H9 (cell line): ENCODE results near the gene CALML4. TPM values are rescaled to one million over a fixed set of nuclear protein-coding genes. Genes with fewer than 3 reads are reported as not detected.

Experiments
- DNase-seq: peaks from one replicate; pipeline ENCODE4 v3.0.0-alpha.2; 2017
- H2AFZ ChIP-seq: one replicate; pipeline ENCODE4 v1.6.1; 2013; ENCODE audit warnings: mild to moderate bottlenecking, low read length, control low read depth, moderate library complexity
- H2AK5ac ChIP-seq: 2 replicates; pipeline ENCODE4 v1.6.1; 2013; ENCODE audit warnings: low read length, control low read depth, mixed read lengths; ENCODE audit not compliant: insufficient read length
- H2BK120ac ChIP-seq: one replicate; pipeline ENCODE4 v1.6.1; 2013; ENCODE audit warnings: low read depth, mild to moderate bottlenecking, low read length, control low read depth, inconsistent platforms; ENCODE audit not compliant: poor library complexity, severe bottlenecking
- H2BK12ac ChIP-seq: 2 replicates; pipeline ENCODE4 v1.6.1; 2013; ENCODE audit warnings: low read length, control low read depth, mixed read lengths, low read depth; ENCODE audit not compliant: insufficient read length
- H2BK15ac ChIP-seq: 2 replicates; pipeline ENCODE4 v1.6.1; 2013; ENCODE audit warnings: low read depth, low read length, control low read depth
- H2BK20ac ChIP-seq: one replicate; pipeline ENCODE4 v1.6.1; 2013; ENCODE audit warnings: low read depth, mild to moderate bottlenecking, low read length, control low read depth, inconsistent platforms; ENCODE audit not compliant: poor library complexity, severe bottlenecking
- H2BK5ac ChIP-seq: 2 replicates; pipeline ENCODE4 v1.6.1; 2013; ENCODE audit warnings: low read length, control low read depth, mixed read lengths; ENCODE audit not compliant: insufficient read length
- H3K14ac ChIP-seq: 2 replicates; pipeline ENCODE4 v1.6.1; 2013; ENCODE audit warnings: low read length, control low read depth; ENCODE audit not compliant: insufficient read depth
- H3K18ac ChIP-seq: 2 replicates; pipeline ENCODE4 v1.6.1; 2013; ENCODE audit warnings: low read depth, mild to moderate bottlenecking, mixed read lengths, low read length, control low read depth; ENCODE audit not compliant: insufficient read length
- H3K23ac ChIP-seq: 2 replicates; pipeline ENCODE4 v1.6.1; 2013; ENCODE audit warnings: low read length, control low read depth, mixed read lengths, low read depth; ENCODE audit not compliant: insufficient read length
- H3K23me2 ChIP-seq: 2 replicates; pipeline ENCODE4 v1.6.1; 2013; ENCODE audit warnings: low read depth, mild to moderate bottlenecking, mixed read lengths, low read length, control low read depth; ENCODE audit not compliant: insufficient read length, poor library complexity, severe bottlenecking
- H3K27ac ChIP-seq: 2 replicates; pipeline ENCODE4 v1.5.1; 2013; ENCODE audit warnings: low read length, control low read depth, mixed read lengths, low read depth; ENCODE audit not compliant: insufficient read length
- H3K27me3 ChIP-seq: 2 replicates; pipeline ENCODE4 v1.6.1; 2013; ENCODE audit warnings: low read length, control low read depth, inconsistent platforms; ENCODE audit not compliant: insufficient read depth
- H3K4ac ChIP-seq: 2 replicates; pipeline ENCODE4 v1.6.1; 2013; ENCODE audit warnings: low read depth, mild to moderate bottlenecking, control low read depth, inconsistent platforms, low read length, moderate library complexity
- H3K4me1 ChIP-seq: 2 replicates; pipeline ENCODE4 v1.6.1; 2013; ENCODE audit warnings: low read length, control low read depth, inconsistent platforms; ENCODE audit not compliant: insufficient read depth
- H3K4me2 ChIP-seq: 2 replicates; pipeline ENCODE4 v1.6.1; 2013; ENCODE audit warnings: low read length, control low read depth, mixed read lengths; ENCODE audit not compliant: insufficient read length, insufficient read depth
- H3K56ac ChIP-seq: 2 replicates; pipeline ENCODE4 v1.6.1; 2013; ENCODE audit warnings: low read depth, mild to moderate bottlenecking, mixed read lengths, low read length, control low read depth; ENCODE audit not compliant: insufficient read length
- H3K79me1 ChIP-seq: 2 replicates; pipeline ENCODE4 v1.6.1; 2013; ENCODE audit warnings: low read depth, mild to moderate bottlenecking, moderate library complexity, low read length, control low read depth, inconsistent platforms; ENCODE audit not compliant: insufficient read depth, poor library complexity, severe bottlenecking
- H3K79me2 ChIP-seq: 2 replicates; pipeline ENCODE4 v1.6.1; 2013; ENCODE audit warnings: low read length, control low read depth, inconsistent platforms; ENCODE audit not compliant: insufficient read depth
- H3K9ac ChIP-seq: 2 replicates; pipeline ENCODE4 v1.6.1; 2013; ENCODE audit warnings: low read length, control low read depth, mixed read lengths; ENCODE audit not compliant: insufficient read length; ENCODE audit errors: extremely low read depth
- H3K9me3 ChIP-seq: one replicate; pipeline ENCODE4 v1.6.1; 2013; ENCODE audit warnings: low read depth, low read length, inconsistent platforms; ENCODE audit not compliant: control insufficient read depth
- H3T11ph ChIP-seq: one replicate; pipeline ENCODE4 v1.6.1; 2013; ENCODE audit warnings: mild to moderate bottlenecking, low read length, control low read depth, inconsistent platforms
- H4K20me1 ChIP-seq: one replicate; pipeline ENCODE4 v1.6.1; 2013; ENCODE audit not compliant: control insufficient read depth, insufficient read length, insufficient read depth
- H4K5ac ChIP-seq: 2 replicates; pipeline ENCODE4 v1.6.1; 2013; ENCODE audit warnings: low read depth, mild to moderate bottlenecking, mixed read lengths, low read length, control low read depth; ENCODE audit not compliant: insufficient read length
- H4K8ac ChIP-seq: replicated peaks from 2 replicates; pipeline ENCODE4 v1.6.1; 2013; ENCODE audit warnings: low read length, control low read depth, mixed read lengths, low read depth; ENCODE audit not compliant: insufficient read length
- H4K91ac ChIP-seq: 2 replicates; pipeline ENCODE4 v1.6.1; 2013; ENCODE audit warnings: low read depth, mild to moderate bottlenecking, moderate library complexity, mixed read lengths, low read length, control low read depth; ENCODE audit not compliant: insufficient read length
- H3K27ac Mint-ChIP-seq, 3 experiments: 2 replicates in 2 of 3; 3 replicates in 1 of 3; pipeline ENCODE4 v1.8.0; 2020 to 2021; ENCODE audit warnings: mixed read lengths in 3 of 3, mild to moderate bottlenecking in 1 of 3, moderate library complexity in 1 of 3
- H3K27me3 Mint-ChIP-seq: 2 replicates; pipeline ENCODE4 v1.8.0; 2021; ENCODE audit warnings: low read depth, mild to moderate bottlenecking, moderate library complexity, mixed read lengths
- H3K36me3 Mint-ChIP-seq, 3 experiments: 2 replicates in 2 of 3; 3 replicates in 1 of 3; pipeline ENCODE4 v1.8.0; 2020 to 2021; ENCODE audit warnings: low read depth in 3 of 3, mixed read lengths in 3 of 3; ENCODE audit not compliant: insufficient read depth in 1 of 3
- H3K4me1 Mint-ChIP-seq, 2 experiments: 2 replicates each; pipeline ENCODE4 v1.8.0; 2020; ENCODE audit warnings: mixed read lengths in 2 of 2
- H3K4me3 Mint-ChIP-seq, 2 experiments: 2 replicates in 1 of 2; 3 replicates in 1 of 2; pipeline ENCODE4 v1.8.0; 2020 to 2021; ENCODE audit warnings: mild to moderate bottlenecking in 2 of 2, mixed read lengths in 2 of 2, moderate library complexity in 1 of 2
- H3K9me3 Mint-ChIP-seq, 2 experiments: 2 replicates in 1 of 2; 3 replicates in 1 of 2; pipeline ENCODE4 v1.8.0; 2020; ENCODE audit warnings: mild to moderate bottlenecking in 2 of 2, mixed read lengths in 2 of 2, moderate library complexity in 1 of 2
- WGBS: extraction: QIAGEN DNeasy Blood & Tissue Kit; methylation state at CpG from one replicate; pipeline ENCODE4 v1.1.7; 2013; ENCODE audit warnings: missing lambda C conversion rate, low lambda C conversion rate, mixed read lengths; ENCODE audit not compliant: insufficient read length; ENCODE audit errors: extremely low coverage; 5-methylcytosine and 5-hydroxymethylcytosine counted together
- total RNA-seq: library from RNA; stranded (reverse); gene quantifications from 2 replicates; pipeline ENCODE4 v1.2.1, GENCODE V29; 2021
- TF ChIP-seq, protein P1 (sequence below): fragments of 200-600 bp; sonication (generic); conservative IDR thresholded peaks from 3 replicates; pipeline ENCODE4 v1.8.0; 2021; ENCODE audit warnings: antibody characterized with exemption, mild to moderate bottlenecking

CALML4 gene
- total RNA-seq, 1 experiment from 2014 or later, result 11.8 TPM

DNA sequence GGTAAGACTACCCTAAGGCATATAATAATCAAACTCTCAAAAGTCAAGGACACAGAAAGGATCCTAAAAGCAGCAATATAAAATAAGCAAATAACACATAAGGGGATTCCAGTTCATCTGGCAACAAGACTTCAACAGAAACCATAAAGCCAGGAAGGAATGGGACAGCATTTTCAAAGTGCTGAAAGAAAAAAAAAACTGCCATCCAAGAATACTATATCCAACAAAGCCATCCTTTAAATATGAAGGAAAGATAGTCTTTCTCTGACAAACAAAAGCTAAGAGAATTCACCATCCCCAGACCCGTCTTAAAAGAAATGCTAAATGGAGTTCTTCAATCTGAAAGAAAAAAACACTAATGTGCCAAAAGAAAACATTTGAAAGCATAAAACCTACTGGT is 39.1 kb upstream of the CALML4 start:
- no peak overlapping the region for H3K27ac ChIP-seq
- no peaks in the 10 kb centered on the region for H4K20me1 ChIP-seq
- no peak overlapping the region for H2AK5ac ChIP-seq
- no peak overlapping the region for H2BK120ac ChIP-seq
- no peak for DNase-seq
- H3K56ac ChIP-seq, result no peak overlapping the region
- H3K79me1 ChIP-seq, result no peaks in the 10 kb centered on the region
- H4K5ac ChIP-seq, result no peak overlapping the region
- no peaks in the 10 kb centered on the region for H3K27me3 Mint-ChIP-seq
- no peaks in the 10 kb centered on the region; the same call in 1 of the 2 replicates for H3K4me1 ChIP-seq
- H4K91ac ChIP-seq, result no peak overlapping the region
- H3K4me3 Mint-ChIP-seq, result no peak overlapping the region
- no peak overlapping the region for H3T11ph ChIP-seq
- no peak overlapping the region for H3K14ac ChIP-seq
- no peak overlapping the region for H4K8ac ChIP-seq
- H2BK12ac ChIP-seq, result no peak overlapping the region
- H2BK5ac ChIP-seq, result no peak overlapping the region
- TF ChIP-seq, protein P1, sequence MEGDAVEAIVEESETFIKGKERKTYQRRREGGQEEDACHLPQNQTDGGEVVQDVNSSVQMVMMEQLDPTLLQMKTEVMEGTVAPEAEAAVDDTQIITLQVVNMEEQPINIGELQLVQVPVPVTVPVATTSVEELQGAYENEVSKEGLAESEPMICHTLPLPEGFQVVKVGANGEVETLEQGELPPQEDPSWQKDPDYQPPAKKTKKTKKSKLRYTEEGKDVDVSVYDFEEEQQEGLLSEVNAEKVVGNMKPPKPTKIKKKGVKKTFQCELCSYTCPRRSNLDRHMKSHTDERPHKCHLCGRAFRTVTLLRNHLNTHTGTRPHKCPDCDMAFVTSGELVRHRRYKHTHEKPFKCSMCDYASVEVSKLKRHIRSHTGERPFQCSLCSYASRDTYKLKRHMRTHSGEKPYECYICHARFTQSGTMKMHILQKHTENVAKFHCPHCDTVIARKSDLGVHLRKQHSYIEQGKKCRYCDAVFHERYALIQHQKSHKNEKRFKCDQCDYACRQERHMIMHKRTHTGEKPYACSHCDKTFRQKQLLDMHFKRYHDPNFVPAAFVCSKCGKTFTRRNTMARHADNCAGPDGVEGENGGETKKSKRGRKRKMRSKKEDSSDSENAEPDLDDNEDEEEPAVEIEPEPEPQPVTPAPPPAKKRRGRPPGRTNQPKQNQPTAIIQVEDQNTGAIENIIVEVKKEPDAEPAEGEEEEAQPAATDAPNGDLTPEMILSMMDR, result no peak
- peaks cover 8 to 18% (median 9%) of the 10 kb centered on the region in 3 experiments for H3K36me3 Mint-ChIP-seq
- no peak overlapping the region for H3K27ac Mint-ChIP-seq
- H3K27me3 ChIP-seq, result no peaks in the 10 kb centered on the region
- H3K4me2 ChIP-seq, result no peak overlapping the region
- no peaks in the 10 kb centered on the region for H3K79me2 ChIP-seq
- no CpG with 5 or more reads among the region's 1 CpG for WGBS
- no peak overlapping the region for H2BK20ac ChIP-seq
- no peak overlapping the region for H2BK15ac ChIP-seq
- no peak overlapping the region for H3K23ac ChIP-seq
- H3K4me1 Mint-ChIP-seq, result peaks cover 13 to 16% of the 10 kb centered on the region in 2 experiments
- no peak overlapping the region for H3K9ac ChIP-seq
- peaks cover 16 to 19% of the 10 kb centered on the region in 2 experiments for H3K9me3 Mint-ChIP-seq
- H3K4ac ChIP-seq, result no peak overlapping the region
- H3K23me2 ChIP-seq, result no peaks in the 10 kb centered on the region
- no peak overlapping the region for H3K18ac ChIP-seq
- no peaks in the 10 kb centered on the region for H3K9me3 ChIP-seq
- no peak overlapping the region for H2AFZ ChIP-seq
